ENCODE measurements around the gene ATP8B4.
A peak's percentile ranks its signal among the peaks of the same experiment; 100 is the strongest.

ATP8B4 gene

DNA sequence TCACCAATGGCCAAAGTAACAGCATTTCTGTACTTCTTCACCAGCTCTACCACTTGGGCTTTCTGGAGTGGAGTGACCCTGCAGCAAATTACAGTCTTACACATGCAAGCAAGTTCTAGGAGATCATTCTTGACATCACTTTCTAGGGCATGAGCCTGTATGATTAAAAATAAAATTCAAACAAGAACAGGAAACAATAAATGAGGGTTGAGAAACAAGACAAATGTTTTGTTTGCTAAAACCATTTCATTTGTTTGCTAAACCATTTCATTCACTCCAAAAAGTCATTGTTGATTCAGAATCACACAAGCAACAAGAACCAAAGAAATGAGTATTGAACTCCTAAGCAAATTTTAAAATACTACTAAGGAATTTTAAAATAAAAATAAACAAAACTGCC, 220.9 kb downstream of the ATP8B4 start:
- intact Hi-C loops (cut with DNase I): no loop called here

DNA sequence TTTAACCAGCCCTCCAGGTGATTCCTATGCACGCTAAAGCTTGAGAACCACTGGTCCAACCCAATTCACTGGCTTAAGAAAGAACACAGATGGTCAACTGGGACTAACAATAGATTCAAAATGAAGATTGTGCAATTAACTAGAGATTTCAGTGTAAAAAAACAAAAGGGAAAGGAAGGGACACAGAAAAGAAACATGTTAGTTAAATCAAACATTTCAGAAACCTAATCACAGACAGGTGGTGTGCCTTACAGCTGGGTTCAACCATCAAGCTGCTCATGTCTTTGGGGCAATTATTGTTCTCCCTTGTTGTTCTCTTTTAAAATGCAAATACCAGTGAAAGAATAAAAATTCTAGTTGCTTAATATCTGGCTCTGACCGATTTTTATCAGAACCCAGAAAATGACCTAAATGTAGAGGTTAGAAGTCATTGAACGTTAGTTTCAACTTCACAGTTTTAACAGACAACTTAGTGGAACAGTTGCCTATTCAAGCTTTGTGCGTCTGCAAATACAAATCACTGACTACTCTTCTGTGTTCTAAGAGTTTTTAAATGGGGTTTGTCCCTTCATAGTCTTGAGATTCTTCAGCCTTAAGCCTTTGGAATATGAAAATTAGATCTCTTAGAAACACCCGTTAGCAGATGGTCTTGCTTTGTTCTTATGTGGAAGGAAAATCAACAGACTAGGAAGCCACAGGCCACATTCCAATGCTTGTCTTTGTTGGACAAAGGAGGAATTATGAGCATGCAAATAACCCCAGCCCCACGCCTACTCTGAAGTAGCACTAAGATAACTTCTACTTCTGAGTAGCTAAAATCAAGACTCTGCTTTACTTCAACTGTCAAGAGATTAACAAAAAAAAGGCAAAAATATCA, 223.4 kb downstream of the ATP8B4 start:
- intact Hi-C loops (cut with DNase I): no loop called here
- peak in 13 of 42 donors; percentile 10 to 54 (median 24) for DNase-seq

More for the DNA sequence above, 220.9 kb downstream of the ATP8B4 start:
- no peak for DNase-seq

DNA sequence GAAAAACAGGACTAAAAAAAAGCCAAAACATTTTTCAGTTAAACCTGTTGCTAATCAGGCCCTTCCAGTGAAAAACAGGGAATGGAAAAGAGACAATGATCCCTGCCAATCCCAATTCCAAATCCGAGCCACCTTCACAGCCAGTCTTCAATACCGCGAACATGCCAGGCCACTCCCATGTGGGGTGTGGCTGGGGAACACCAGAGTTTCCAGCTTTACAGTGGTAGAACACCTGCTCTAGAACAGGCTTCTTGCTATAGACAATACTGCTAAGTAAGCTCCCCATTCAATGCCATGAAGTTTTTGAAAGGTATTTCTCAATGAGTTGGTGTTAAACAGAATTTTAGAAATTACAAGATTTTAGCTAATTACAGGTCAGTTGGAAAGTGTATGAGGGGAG, 228.3 kb downstream of the ATP8B4 start:
- no peak for DNase-seq
- intact Hi-C loops (cut with DNase I): no loop called here

DNA sequence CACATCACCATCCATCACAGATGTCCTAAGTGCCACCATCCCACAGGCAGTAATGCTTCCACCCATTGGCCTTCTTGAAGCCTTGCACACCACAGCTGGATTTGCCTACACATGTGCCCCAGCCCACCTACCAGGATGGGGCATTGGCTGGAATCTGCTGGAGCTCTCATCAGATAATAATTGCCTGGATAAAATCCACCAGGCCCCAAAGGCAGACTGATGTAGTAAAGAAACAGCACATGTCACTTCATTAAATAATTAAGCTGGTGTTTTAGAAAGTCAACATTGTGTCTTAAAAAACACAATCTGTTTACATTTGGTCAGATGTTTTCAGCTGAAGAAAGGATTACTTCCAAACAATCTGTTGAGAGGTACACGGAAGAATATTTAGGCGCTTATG, 229.5 kb downstream of the ATP8B4 start:
- no peak for DNase-seq
- intact Hi-C loops (cut with DNase I): no loop called here

DNA sequence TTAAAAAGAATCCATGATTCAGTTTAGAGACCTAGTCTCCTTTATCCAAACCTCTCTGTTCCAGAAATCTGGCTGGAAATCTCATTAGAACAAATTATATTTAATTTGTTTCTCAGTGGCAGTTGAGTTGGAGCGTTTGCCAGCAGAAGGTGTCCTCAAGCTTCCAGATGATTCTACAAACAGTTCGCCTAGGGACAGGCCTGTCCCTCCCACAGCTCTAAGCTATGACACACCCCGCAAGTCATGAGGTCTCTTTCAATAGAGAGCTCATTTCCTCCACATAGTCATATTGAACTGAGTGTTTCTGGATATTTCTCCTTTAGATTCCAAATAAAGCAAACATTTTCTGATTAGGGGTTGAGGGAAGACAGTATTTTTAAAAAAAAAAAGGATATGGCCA, 230.3 kb downstream of the ATP8B4 start:
- intact Hi-C loops (cut with DNase I): no loop called here
- no peak for DNase-seq

DNA sequence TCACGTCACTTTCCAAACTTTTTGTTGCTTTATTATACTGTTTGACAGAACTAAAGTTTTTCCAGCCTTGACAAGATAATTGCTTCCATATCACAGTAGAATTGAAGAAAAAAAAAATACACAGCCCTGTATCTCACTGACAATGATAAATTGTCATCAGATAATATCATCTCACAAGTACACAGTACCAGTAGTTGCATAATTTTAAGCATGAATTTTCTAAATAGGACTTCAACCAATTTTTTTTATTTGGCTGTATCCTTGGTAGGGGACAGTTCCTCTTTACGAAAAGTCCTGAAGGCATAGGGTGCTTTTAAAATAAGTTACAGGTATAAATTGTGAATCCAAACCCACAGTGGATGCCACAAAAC, 230.7 kb downstream of the ATP8B4 start:
- intact Hi-C loops (cut with DNase I): no loop called here
- no peak for DNase-seq

DNA sequence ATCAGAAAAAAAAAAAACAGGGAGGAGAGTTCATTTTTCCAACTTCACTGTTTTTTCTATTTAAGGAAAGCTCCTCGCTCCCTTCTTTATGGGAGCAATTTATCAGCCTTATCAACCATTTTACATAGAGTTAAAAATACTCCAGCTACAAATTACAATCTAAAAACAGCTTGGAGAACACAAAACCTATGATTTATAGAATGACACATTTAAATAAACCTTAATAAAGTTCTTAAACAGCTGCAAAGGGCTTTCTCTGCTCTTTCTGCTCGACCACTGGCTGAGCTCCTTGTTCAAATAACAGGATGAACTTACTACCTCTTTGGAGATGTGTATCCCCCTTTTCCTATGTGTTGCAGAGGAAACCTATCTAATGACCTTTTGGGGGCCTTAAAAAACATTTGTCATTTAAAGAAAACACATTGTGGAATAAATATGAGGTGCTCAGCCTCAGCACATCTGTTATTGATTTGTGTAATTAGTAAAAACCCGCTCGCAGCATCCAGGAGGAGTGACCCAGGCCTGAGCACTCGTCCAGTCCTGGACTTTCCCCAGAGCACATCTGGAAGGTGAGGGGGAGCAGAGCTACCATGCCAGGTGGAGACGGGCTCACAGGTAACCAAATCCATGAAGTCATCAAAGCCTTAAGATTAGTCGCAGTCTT, 231.2 kb downstream of the ATP8B4 start:
- intact Hi-C loops (cut with DNase I): no loop called here
- no peak for DNase-seq

DNA sequence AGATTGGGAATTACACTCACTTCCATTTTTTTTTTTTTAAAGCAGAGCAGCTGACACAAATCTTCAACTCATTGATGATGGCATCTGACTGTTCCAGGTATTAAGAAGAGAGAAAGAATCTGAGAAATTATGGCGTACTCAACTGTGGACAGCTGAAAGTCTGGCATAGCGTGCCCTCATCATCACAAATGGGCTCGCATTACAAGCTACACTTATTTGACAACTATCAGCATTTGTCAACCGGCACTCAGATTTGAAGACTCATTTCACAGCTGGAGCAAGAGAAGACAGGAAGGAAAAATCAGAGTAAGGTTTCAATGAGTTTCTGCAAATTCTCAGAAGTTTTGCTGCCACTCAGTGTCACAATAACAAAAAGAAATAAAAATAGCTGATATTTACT, 235.9 kb downstream of the ATP8B4 start:
- intact Hi-C loops (cut with DNase I): no loop called here
- DNase-seq: no peak

DNA sequence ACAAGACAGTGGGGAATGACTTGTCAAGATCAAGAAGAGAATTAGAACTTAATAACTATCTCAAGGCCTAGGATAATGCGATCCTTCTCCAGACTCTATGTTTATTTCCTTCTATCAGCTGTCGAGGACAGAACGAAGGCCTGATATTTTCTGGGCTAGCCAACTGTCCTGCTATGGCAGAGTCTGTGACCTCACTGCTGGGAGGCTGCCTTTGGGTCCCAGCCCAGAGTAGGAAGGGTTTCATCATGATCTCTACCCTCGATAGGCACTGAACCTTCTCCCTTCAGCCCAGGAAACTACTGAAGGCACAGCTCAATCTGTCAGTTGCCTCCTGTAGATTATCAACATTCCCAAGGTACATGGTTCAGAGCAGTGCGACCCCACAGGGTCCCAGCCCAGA, 237.2 kb downstream of the ATP8B4 start:
- DNase-seq: no peak
- intact Hi-C loops (cut with DNase I): no loop called here

DNA sequence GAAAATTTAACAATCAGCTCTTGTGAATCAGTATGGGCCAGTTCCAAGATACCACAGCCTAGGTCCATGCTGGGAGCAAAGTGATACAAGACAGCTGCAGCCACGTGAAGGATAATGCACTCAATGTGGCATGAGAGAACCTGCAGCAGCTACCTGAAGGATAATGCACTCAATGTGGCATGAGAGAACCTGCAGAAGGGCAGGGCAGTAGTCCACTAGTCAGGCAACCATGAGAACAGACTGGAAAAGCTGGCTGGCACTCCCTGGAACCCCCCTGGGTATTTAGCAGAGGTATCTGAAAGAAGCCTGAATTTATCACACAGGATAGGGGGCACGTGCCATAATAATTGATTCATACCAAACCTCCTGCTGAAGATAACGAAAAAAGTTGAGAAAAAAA, 237.6 kb downstream of the ATP8B4 start:
- intact Hi-C loops (cut with DNase I): no loop called here
- DNase-seq: no peak

DNA sequence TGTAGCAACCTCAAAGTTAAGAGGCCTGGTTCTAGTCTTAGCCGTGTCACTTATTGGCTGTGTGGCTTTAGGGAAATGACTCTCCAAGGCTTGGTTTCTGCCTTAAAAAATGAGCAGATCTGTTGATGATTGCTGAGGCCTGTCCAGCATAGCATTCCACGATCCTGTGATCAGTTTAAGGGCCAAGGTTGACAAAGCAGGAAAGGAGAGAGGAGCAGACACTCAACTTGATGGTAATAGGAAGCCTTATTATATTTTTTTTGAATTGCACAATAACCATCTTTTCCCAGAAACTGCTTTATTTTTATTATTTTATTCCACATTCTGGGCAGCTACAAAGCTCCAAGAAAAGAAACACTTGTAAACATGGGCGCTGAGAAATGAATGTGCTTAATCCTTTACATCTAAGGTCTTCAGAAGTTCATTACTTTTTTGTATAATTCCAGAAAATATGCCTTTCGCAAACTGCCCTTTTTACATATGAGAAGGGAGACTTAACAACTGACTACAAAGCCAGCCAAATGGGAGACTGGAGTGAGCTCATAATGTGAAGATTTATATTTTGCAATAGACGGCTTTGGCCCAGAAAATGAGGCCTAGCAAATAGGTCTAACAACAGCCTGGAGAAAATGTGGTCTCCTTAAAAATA, 241.0 kb downstream of the ATP8B4 start:
- intact Hi-C loops (cut with DNase I): no loop called here
- no peak for DNase-seq

DNA sequence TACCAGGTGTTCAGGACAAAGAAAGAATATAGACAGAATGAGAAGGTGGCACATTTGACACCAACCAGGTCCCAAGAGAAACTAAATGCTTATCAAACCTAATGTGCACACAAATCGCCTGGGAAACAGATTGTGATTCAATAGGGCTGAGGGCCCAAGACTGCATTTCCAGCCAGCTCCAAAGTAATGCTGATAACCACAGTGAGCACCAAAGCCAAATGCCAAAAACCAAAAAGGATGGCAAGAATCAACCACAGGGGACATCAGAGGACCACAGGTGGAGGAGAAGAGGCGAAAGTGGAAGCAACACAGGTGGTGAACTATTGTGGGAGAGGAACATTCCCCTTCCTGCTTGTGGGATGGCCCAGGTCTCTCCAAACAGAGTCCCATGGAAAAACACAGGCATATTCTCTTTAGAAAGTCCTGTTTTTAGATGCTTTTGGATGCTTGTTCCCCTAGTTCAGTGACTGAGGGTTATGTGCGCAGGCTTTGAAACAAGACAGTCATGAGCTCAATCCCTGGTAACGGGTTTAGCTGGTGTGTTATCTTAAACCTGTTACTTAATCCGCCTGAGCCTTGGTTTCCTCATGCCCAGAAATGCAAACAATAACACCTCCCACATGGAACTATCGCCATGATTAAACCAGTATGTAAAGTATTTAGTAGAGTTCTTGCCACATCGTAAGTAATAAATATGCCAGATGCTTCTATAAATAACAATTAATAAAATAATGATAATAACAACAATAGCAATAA, 241.7 kb downstream of the ATP8B4 start:
- DNase-seq: no peak
- intact Hi-C loops (cut with DNase I): no loop called here

DNA sequence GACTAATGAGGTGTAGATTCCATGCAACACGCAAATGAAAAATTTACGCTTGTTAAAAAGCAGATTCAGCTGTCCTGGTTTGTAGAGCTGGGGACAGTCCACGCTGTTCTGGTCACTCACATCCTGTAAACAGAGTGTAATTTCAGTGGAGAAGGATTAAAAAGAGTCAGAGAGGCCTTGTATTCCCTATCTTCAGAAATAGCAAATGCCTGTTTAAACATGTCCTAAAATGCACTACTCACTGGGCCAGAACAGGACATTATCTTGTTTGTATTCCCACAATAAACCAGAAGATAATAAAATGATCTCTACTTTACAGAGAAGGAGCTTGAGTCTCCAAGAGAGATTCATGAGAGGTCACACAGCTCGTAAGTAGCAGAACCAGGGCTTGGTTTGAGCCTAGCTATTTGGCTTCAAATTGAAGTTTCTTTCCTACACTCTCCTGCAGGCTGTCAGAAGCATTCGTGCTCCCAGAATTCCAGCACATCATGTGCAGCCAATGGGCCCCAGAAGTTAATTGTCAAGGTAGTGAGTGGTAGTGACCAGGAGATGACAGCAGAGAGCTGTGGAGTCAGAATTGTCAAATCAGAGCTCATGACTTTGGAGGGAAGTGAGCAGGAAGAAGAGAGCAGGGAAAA, 242.5 kb downstream of the ATP8B4 start:
- intact Hi-C loops (cut with DNase I): no loop called here
- DNase-seq: peak in 17 of 42 donors; percentile 5 to 48 (median 19)

DNA sequence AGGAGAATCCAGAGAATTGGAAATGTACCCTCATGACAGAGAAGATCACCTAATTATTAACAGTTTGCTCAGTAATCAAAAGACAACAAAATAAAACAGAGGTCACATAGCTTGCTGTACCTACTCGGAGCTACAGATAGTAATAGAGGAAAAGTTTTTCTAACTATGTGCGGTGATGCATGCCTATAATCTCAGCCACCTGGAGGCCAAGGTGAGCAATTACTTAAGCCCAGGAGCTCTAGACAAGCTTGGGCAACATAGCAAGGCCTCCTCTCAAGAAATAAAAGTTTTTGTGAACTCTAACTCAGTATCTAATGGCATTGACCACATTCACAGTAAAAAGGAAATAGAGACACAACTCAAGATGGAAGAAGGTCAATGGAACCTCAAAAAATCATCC, 243.6 kb downstream of the ATP8B4 start:
- DNase-seq: no peak
- intact Hi-C loops (cut with DNase I): no loop called here

DNA sequence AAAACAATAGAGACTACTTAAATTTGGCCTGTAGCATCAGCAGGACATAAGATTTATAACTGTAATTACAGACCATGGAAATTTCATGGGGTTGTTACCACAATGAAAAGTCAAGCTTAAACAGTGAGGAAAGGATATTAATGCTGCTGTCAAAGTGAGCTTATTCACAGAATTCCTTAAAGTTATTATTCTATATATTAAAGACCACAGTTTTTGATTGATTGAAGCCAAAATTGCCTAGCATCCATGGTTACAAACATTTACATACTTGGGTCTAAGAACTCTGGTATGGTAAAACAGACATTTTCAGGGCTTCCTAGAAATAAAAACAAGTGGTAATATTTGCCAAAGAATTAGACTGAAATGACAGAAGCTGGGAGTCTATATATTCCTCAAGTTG, 248.6 kb downstream of the ATP8B4 start:
- intact Hi-C loops (cut with DNase I): no loop called here
- DNase-seq: no peak

DNA sequence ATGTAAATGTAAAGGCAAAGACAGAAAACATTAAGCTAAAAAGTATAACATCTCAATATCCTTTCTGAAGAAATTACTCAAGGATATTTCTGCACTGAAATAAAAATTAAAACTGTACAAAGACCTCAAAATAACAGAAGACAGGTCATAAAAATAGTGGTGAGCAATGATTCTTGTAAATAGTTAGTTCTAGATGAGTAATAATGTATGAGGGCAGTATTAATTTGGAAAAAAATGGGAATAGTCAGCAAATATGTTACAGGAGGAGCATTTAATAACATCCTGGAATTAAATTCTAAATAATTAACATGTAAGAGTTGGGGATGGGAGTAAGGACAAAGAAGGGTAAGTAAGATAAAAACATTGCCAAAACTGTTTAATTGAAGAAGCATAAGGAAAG, 250.7 kb downstream of the ATP8B4 start:
- intact Hi-C loops (cut with DNase I): no loop called here
- DNase-seq: no peak

DNA sequence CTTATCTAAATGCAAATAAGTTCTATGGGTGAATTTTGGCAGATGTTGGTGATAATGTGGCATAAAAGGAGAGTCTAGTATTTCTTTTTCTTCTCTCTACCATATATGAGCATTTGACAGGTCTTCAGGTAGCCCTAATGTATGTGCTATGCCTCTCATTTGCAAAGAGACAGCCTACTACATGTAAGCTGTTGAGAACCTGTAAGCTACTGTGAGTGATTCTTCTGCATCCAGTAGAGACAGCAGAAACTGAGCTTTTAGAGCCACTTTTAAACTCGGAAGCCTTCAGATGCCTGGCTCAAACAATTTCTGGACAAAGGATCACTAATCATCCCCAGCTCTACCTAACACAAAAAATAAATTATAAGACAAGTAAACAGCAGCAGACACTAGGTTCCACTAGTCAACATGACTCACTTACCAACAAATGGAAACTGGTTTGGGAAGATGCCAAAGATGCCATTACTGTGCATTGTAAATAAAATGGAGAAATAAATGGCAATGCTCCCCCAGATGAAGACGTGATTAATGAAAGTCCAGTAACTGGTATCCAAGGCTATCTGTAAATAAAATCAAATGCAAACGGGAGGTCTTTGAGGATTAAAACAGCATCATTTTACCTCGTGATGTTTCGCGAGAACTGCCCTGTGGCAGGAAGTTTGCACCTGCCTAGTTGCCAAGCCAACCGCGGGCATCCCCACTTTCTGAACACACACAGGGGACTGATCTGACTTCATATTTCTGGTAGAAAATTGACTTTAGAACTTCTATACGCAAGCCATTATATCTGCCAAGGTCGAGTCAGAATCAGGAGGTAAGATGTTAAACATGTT, 252.9 kb downstream of the ATP8B4 start:
- intact Hi-C loops (cut with DNase I): no loop called here
- no peak for DNase-seq

DNA sequence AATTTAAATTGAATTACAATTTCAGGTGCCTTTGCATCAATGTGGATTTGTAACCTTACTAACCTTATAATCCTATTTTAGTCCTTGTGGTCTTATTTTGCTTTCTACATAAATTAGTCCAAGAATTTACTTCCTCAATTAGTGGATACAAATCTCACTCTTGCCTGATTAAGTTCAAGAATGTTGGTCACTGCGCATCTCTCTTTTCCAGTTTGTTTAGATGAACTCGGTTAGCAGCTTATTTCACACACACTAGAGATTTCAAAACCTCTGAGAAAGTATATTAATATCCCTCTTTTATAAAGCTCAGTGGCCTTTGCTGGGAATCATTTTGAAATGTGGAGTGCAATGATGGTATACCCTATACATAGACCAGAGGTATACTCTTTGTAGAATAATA, 254.8 kb downstream of the ATP8B4 start:
- no peak for DNase-seq
- intact Hi-C loops (cut with DNase I): no loop called here
